ENCODE results near the gene IDI1. TPM values are rescaled to one million over a fixed set of nuclear protein-coding genes. Genes with fewer than 3 reads are reported as not detected.
A peak's percentile ranks its signal among the peaks of the same experiment; 100 is the strongest.

The IDI1 gene
- total and polyA plus RNA-seq, 2 of the 13 experiments (the other 11 are each of a cell fraction or from before 2014, with no cell fraction given), result 44.4 to 145 TPM

DNA sequence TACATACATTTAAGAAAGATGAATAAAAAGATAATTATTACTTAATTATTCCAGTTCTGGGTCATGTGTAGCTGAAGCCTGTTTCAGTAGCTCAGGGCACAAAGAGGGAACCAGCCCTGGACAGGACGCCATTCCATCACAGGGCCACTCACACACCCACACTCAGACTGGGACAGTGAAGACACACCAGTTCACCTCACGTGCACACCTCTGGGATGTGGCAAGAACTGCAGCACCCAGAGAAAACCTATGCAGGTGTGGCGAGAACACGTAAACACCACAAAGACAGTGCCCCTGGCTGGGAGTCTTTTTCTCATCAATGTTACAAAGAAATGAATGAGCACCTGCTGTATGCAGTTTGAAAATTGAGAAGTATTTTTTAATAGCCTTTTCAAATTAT is 1.6 kb upstream of the IDI1 start (continued):
- no peak for TF ChIP-seq CREM (IDR thresholded peaks at IDR 0.05)
- TF ChIP-seq CREM (CRISPR knock-in tag; IDR thresholded peaks at IDR 0.05), result no peak
- TF ChIP-seq SMC3 (IDR thresholded peaks at IDR 0.05; ENCODE audit: low read length), result no peak
- no peak for TF ChIP-seq HOXA9 (CRISPR knock-in tag; IDR thresholded peaks at IDR 0.05; ENCODE audit: borderline replicate concordance)
- TF ChIP-seq XRCC5 (optimal IDR thresholded peaks at IDR 0.05; ENCODE audit: low read length), result no peak
- TF ChIP-seq ZNF567 (CRISPR knock-in tag; IDR thresholded peaks at IDR 0.05; ENCODE audit: borderline replicate concordance), result no peak
- no peak for TF ChIP-seq ZNF264 (CRISPR knock-in tag; IDR thresholded peaks at IDR 0.05)
- TF ChIP-seq HOXA3 (CRISPR knock-in tag; IDR thresholded peaks at IDR 0.05), result 0 out of 2 replicates have a peak, but pooled peaks have one; percentile 45
- TF ChIP-seq, protein P1, sequence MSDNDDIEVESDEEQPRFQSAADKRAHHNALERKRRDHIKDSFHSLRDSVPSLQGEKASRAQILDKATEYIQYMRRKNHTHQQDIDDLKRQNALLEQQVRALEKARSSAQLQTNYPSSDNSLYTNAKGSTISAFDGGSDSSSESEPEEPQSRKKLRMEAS (IDR thresholded peaks at IDR 0.05), result peak; percentile 50
- TF ChIP-seq SMAD1 (CRISPR knock-in tag; IDR thresholded peaks at IDR 0.05; ENCODE audit: borderline replicate concordance, low read depth), result no peak
- no peak for TF ChIP-seq SMYD3 (CRISPR knock-in tag; IDR thresholded peaks at IDR 0.05)
- TF ChIP-seq, protein P2, sequence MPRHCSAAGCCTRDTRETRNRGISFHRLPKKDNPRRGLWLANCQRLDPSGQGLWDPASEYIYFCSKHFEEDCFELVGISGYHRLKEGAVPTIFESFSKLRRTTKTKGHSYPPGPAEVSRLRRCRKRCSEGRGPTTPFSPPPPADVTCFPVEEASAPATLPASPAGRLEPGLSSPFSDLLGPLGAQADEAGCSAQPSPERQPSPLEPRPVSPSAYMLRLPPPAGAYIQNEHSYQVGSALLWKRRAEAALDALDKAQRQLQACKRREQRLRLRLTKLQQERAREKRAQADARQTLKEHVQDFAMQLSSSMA (CRISPR knock-in tag; IDR thresholded peaks at IDR 0.05), result no peak
- TF ChIP-seq, protein P3, sequence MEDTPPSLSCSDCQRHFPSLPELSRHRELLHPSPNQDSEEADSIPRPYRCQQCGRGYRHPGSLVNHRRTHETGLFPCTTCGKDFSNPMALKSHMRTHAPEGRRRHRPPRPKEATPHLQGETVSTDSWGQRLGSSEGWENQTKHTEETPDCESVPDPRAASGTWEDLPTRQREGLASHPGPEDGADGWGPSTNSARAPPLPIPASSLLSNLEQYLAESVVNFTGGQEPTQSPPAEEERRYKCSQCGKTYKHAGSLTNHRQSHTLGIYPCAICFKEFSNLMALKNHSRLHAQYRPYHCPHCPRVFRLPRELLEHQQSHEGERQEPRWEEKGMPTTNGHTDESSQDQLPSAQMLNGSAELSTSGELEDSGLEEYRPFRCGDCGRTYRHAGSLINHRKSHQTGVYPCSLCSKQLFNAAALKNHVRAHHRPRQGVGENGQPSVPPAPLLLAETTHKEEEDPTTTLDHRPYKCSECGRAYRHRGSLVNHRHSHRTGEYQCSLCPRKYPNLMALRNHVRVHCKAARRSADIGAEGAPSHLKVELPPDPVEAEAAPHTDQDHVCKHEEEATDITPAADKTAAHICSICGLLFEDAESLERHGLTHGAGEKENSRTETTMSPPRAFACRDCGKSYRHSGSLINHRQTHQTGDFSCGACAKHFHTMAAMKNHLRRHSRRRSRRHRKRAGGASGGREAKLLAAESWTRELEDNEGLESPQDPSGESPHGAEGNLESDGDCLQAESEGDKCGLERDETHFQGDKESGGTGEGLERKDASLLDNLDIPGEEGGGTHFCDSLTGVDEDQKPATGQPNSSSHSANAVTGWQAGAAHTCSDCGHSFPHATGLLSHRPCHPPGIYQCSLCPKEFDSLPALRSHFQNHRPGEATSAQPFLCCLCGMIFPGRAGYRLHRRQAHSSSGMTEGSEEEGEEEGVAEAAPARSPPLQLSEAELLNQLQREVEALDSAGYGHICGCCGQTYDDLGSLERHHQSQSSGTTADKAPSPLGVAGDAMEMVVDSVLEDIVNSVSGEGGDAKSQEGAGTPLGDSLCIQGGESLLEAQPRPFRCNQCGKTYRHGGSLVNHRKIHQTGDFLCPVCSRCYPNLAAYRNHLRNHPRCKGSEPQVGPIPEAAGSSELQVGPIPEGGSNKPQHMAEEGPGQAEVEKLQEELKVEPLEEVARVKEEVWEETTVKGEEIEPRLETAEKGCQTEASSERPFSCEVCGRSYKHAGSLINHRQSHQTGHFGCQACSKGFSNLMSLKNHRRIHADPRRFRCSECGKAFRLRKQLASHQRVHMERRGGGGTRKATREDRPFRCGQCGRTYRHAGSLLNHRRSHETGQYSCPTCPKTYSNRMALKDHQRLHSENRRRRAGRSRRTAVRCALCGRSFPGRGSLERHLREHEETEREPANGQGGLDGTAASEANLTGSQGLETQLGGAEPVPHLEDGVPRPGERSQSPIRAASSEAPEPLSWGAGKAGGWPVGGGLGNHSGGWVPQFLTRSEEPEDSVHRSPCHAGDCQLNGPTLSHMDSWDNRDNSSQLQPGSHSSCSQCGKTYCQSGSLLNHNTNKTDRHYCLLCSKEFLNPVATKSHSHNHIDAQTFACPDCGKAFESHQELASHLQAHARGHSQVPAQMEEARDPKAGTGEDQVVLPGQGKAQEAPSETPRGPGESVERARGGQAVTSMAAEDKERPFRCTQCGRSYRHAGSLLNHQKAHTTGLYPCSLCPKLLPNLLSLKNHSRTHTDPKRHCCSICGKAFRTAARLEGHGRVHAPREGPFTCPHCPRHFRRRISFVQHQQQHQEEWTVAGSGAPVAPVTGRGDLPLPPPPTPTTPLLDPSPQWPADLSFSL (CRISPR knock-in tag; IDR thresholded peaks at IDR 0.05), result no peak
- TF ChIP-seq, protein P4, sequence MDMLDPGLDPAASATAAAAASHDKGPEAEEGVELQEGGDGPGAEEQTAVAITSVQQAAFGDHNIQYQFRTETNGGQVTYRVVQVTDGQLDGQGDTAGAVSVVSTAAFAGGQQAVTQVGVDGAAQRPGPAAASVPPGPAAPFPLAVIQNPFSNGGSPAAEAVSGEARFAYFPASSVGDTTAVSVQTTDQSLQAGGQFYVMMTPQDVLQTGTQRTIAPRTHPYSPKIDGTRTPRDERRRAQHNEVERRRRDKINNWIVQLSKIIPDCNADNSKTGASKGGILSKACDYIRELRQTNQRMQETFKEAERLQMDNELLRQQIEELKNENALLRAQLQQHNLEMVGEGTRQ (IDR thresholded peaks at IDR 0.05; ENCODE audit: low read depth, low read length), result 0 out of 2 replicates have a peak, but pooled peaks have one; percentile 13
- TF ChIP-seq, protein P4 (CRISPR knock-in tag; IDR thresholded peaks at IDR 0.05; ENCODE audit: borderline replicate concordance), result no peak
- TF ChIP-seq, protein P5, sequence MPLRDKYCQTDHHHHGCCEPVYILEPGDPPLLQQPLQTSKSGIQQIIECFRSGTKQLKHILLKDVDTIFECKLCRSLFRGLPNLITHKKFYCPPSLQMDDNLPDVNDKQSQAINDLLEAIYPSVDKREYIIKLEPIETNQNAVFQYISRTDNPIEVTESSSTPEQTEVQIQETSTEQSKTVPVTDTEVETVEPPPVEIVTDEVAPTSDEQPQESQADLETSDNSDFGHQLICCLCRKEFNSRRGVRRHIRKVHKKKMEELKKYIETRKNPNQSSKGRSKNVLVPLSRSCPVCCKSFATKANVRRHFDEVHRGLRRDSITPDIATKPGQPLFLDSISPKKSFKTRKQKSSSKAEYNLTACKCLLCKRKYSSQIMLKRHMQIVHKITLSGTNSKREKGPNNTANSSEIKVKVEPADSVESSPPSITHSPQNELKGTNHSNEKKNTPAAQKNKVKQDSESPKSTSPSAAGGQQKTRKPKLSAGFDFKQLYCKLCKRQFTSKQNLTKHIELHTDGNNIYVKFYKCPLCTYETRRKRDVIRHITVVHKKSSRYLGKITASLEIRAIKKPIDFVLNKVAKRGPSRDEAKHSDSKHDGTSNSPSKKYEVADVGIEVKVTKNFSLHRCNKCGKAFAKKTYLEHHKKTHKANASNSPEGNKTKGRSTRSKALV (CRISPR knock-in tag; IDR thresholded peaks at IDR 0.05), result no peak
- TF ChIP-seq, protein P6, sequence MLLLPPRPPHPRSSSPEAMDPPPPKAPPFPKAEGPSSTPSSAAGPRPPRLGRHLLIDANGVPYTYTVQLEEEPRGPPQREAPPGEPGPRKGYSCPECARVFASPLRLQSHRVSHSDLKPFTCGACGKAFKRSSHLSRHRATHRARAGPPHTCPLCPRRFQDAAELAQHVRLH (CRISPR knock-in tag; IDR thresholded peaks at IDR 0.05; ENCODE audit: borderline replicate concordance, low read depth), result no peak
- TF ChIP-seq GTF3A (CRISPR knock-in tag; conservative IDR thresholded peaks at IDR 0.05), result no peak
- TF ChIP-seq ZNF431 (CRISPR knock-in tag; IDR thresholded peaks at IDR 0.05; ENCODE audit: borderline replicate concordance, low read depth), result no peak
